ENCODE results near the gene MUC21.
"Not testable (repeated sequence)": the region's sequence is repeated elsewhere in the genome, so short reads cannot be mapped to it uniquely, and the experiment has no call there.

MUC21 gene

DNA sequence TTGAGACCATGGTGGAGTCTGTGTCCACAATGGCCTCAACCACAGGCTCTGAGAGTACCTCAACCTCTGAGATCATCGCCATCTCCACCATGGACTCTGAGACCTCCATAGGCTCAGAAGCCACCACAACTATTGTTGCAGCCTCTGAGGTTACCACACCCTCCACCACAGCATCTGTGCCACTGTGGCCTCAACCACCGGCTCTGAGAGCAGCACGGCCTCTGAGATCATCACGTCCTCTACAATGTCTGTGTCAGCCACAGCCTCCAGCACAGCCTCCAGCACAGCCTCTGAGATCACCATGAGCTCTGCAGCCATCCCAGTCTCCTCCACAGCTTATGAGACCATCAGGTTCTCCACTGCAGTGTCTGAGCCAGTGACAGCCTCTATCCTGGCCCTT, 19.4 kb upstream of the MUC21 start:
- H3K4me3 ChIP-seq (ENCODE audit: control insufficient read depth, low read depth, low read length): no peak overlapping the region
- TF ChIP-seq, protein P1, sequence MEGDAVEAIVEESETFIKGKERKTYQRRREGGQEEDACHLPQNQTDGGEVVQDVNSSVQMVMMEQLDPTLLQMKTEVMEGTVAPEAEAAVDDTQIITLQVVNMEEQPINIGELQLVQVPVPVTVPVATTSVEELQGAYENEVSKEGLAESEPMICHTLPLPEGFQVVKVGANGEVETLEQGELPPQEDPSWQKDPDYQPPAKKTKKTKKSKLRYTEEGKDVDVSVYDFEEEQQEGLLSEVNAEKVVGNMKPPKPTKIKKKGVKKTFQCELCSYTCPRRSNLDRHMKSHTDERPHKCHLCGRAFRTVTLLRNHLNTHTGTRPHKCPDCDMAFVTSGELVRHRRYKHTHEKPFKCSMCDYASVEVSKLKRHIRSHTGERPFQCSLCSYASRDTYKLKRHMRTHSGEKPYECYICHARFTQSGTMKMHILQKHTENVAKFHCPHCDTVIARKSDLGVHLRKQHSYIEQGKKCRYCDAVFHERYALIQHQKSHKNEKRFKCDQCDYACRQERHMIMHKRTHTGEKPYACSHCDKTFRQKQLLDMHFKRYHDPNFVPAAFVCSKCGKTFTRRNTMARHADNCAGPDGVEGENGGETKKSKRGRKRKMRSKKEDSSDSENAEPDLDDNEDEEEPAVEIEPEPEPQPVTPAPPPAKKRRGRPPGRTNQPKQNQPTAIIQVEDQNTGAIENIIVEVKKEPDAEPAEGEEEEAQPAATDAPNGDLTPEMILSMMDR (conservative IDR thresholded peaks at IDR 0.05; ENCODE audit: control insufficient read depth, insufficient read depth, low read depth, low read length): no peak
- DNase-seq (ENCODE audit: low read depth): peak; percentile 33

GRCh38 chr6:30965140-30965601, 18.3 kb upstream of the MUC21 start:
- TF ChIP-seq, protein P1 (conservative IDR thresholded peaks at IDR 0.05; ENCODE audit: control insufficient read depth, insufficient read depth, low read depth, low read length): no peak
- no peak overlapping the region for H3K4me3 ChIP-seq (ENCODE audit: control insufficient read depth, low read depth, low read length)
- no peak for DNase-seq (ENCODE audit: low read depth)

GRCh38 chr6:30966154-30966553, 17.4 kb upstream of the MUC21 start:
- no peak for DNase-seq (ENCODE audit: low read depth)
- TF ChIP-seq, protein P1 (conservative IDR thresholded peaks at IDR 0.05; ENCODE audit: control insufficient read depth, insufficient read depth, low read depth, low read length): no peak

DNA sequence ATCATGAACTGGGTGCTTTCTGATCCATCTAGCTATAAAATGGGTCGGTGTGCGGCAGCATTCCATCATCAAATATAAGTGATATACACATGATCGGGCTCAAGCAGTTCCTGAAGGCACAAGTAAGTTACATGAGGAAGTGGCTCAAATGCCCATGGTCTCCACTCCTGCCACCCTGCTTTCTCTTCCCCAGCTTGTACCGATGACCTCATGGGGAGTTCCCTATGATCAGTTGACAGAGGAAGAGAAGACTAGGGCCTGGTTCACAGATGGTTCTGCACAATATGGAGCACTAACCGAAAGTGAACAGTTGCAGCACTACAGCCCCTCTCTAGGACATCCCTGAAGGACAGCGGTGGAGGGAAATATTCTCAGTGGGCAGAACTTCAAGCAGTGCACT, 14.3 kb upstream of the MUC21 start:
- not testable (repeated sequence) for H3K4me3 ChIP-seq (ENCODE audit: control insufficient read depth, low read depth, low read length); DNase-seq (ENCODE audit: low read depth)

More at GRCh38 chr6:30966154-30966553, 17.4 kb upstream of the MUC21 start:
- H3K4me3 ChIP-seq (ENCODE audit: control insufficient read depth, low read depth, low read length): no peak overlapping the region

- H3K4me3 ChIP-seq (ENCODE audit: control insufficient read depth, low read depth, low read length): no peak overlapping the region
- TF ChIP-seq, protein P1 (conservative IDR thresholded peaks at IDR 0.05; ENCODE audit: control insufficient read depth, insufficient read depth, low read depth, low read length): no peak
- DNase-seq (ENCODE audit: low read depth): no peak
Measured at GRCh38 chr6:30970946-30971345, 12.6 kb upstream of the MUC21 start.

DNA sequence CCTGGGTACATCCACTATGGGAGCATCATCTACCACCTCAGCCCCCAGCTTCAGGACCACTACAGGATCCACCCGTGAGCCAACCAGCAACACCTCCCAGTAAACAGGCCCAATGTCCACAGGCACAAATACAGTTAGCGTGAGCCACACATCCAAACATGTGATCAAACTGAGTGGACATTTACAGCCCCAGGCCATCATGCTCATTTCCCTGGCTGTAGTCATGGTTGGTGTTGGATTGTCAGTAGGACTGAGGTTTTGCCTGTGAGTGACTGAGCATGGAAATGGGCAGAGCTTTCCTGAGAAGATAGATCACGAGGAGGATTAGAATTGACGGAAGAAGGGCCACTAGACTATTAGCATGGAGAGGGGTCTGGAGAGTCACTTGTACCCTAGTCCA, 10.7 kb upstream of the MUC21 start:
- TF ChIP-seq, protein P1 (conservative IDR thresholded peaks at IDR 0.05; ENCODE audit: control insufficient read depth, insufficient read depth, low read depth, low read length): no peak
- no peak overlapping the region for H3K4me3 ChIP-seq (ENCODE audit: control insufficient read depth, low read depth, low read length)
- no peak for DNase-seq (ENCODE audit: low read depth)

- DNase-seq (ENCODE audit: low read depth): no peak
- H3K4me3 ChIP-seq (ENCODE audit: control insufficient read depth, low read depth, low read length): no peak overlapping the region
- TF ChIP-seq, protein P1 (conservative IDR thresholded peaks at IDR 0.05; ENCODE audit: control insufficient read depth, insufficient read depth, low read depth, low read length): no peak
Measured at GRCh38 chr6:30974490-30975252, 8.8 kb upstream of the MUC21 start.
